Activated CD4-positive, alpha-beta T cell treated with anti-CD3 and anti-CD28 coated beads, Interleukin-2, amount 10 ng/mL, durations not matched to agents 24 days and 14 days (primary cell): ENCODE data around the gene CTNND2. TPM values are rescaled to one million over a fixed set of nuclear protein-coding genes. Genes with fewer than 3 reads are reported as not detected.

Experiments used
- DNase-seq: peaks from one replicate; pipeline ENCODE4 v3.0.0; 2022
- H3K27ac Mint-ChIP-seq: one replicate; pipeline ENCODE4 v1.8.0; 2022; ENCODE audit warnings: mild to moderate bottlenecking, mixed read lengths
- H3K27me3 Mint-ChIP-seq: one replicate; pipeline ENCODE4 v1.8.0; 2022; ENCODE audit warnings: mixed read lengths
- H3K36me3 Mint-ChIP-seq: one replicate; pipeline ENCODE4 v1.8.0; 2022; ENCODE audit warnings: low read depth, mild to moderate bottlenecking, mixed read lengths
- H3K4me1 Mint-ChIP-seq: one replicate; pipeline ENCODE4 v1.8.0; 2021; ENCODE audit warnings: mixed read lengths
- H3K4me3 Mint-ChIP-seq: one replicate; pipeline ENCODE4 v1.8.0; 2022; ENCODE audit warnings: mild to moderate bottlenecking, moderate library complexity, mixed read lengths
- H3K9me3 Mint-ChIP-seq: one replicate; pipeline ENCODE4 v1.8.0; 2021; ENCODE audit warnings: mixed read lengths
- intact Hi-C: fragments of 100-400 bp; cut with micrococcal nuclease; formaldehyde crosslinking; loops from one replicate; pipeline ENCODE4 v1.15.1; 2023
- total RNA-seq: library from RNA; stranded (reverse); gene quantifications from 2 replicates; pipeline ENCODE4 v1.2.3, GENCODE V29; 2022

The CTNND2 gene
- total RNA-seq, result not detected in 2 replicates

- Mint-ChIP-seq H3K4me3 (peak within 1 kb of the TSS; percentile 5), H3K27me3 (peaks cover 36% of the 10 kb centered on the region), H3K9me3 (no peaks in the 10 kb centered on the region), H3K36me3 (no peaks in the 10 kb centered on the region), H3K4me1 (no peaks in the 10 kb centered on the region), H3K27ac (no peak within 1 kb of the TSS)
- DNase-seq, result no peak
- intact Hi-C loops, result no loop called here
Measured at GRCh38 chr5:11904265-11904906, at the start of gene CTNND2. Gene CTNND2, minus strand, starts transcription at chr5:11904446. Its CDS starts 593 bp downstream, at chr5:11903853.

GRCh38 chr5:11946317-11946716, 42.1 kb upstream of the CTNND2 start:
- no peak overlapping the region for H3K27ac Mint-ChIP-seq
- no peaks in the 10 kb centered on the region for H3K36me3 Mint-ChIP-seq
- no peak overlapping the region for H3K4me3 Mint-ChIP-seq
- intact Hi-C loops, result no loop called here
- no peaks in the 10 kb centered on the region for H3K9me3 Mint-ChIP-seq
- H3K4me1 Mint-ChIP-seq, result no peaks in the 10 kb centered on the region
- DNase-seq, result no peak
- no peaks in the 10 kb centered on the region for H3K27me3 Mint-ChIP-seq

GRCh38 chr5:11941566-11941965, 37.3 kb upstream of the CTNND2 start:
- Mint-ChIP-seq H3K27me3 (no peaks in the 10 kb centered on the region), H3K9me3 (no peaks in the 10 kb centered on the region), H3K4me3 (no peak overlapping the region), H3K36me3 (no peaks in the 10 kb centered on the region), H3K4me1 (no peaks in the 10 kb centered on the region), H3K27ac (no peak overlapping the region)
- intact Hi-C loops, result no loop called here
- DNase-seq, result no peak

- H3K9me3 Mint-ChIP-seq, result peaks cover 11% of the 10 kb centered on the region
- no peak overlapping the region for H3K4me3 Mint-ChIP-seq
- no peaks in the 10 kb centered on the region for H3K27me3 Mint-ChIP-seq
- intact Hi-C loops, result no loop called here
- no peak overlapping the region for H3K27ac Mint-ChIP-seq
- DNase-seq, result no peak
- H3K4me1 Mint-ChIP-seq, result no peaks in the 10 kb centered on the region
- H3K36me3 Mint-ChIP-seq, result no peaks in the 10 kb centered on the region
Measured at GRCh38 chr5:11931638-11932037, 27.4 kb upstream of the CTNND2 start.

GRCh38 chr5:11928909-11929308, 24.7 kb upstream of the CTNND2 start:
- Mint-ChIP-seq H3K9me3 (peaks cover 16% of the 10 kb centered on the region), H3K4me1 (no peaks in the 10 kb centered on the region), H3K27me3 (no peaks in the 10 kb centered on the region), H3K4me3 (no peak overlapping the region), H3K36me3 (no peaks in the 10 kb centered on the region), H3K27ac (no peak overlapping the region)
- intact Hi-C loops, result no loop called here
- no peak for DNase-seq

- Mint-ChIP-seq H3K27ac (no peak overlapping the region), H3K27me3 (no peaks in the 10 kb centered on the region), H3K36me3 (no peaks in the 10 kb centered on the region), H3K4me3 (no peak overlapping the region), H3K4me1 (no peaks in the 10 kb centered on the region), H3K9me3 (peaks cover 11% of the 10 kb centered on the region)
- DNase-seq, result no peak
- intact Hi-C loops, result no loop called here
Measured at GRCh38 chr5:11925701-11926100, 21.5 kb upstream of the CTNND2 start.

GRCh38 chr5:11922394-11922793, 18.1 kb upstream of the CTNND2 start:
- intact Hi-C loops, result no loop called here
- Mint-ChIP-seq H3K27ac (no peak overlapping the region), H3K27me3 (no peaks in the 10 kb centered on the region), H3K4me3 (no peak overlapping the region), H3K4me1 (no peaks in the 10 kb centered on the region), H3K9me3 (peaks cover 8% of the 10 kb centered on the region), H3K36me3 (no peaks in the 10 kb centered on the region)
- no peak for DNase-seq

- no peaks in the 10 kb centered on the region for H3K27me3 Mint-ChIP-seq
- no peaks in the 10 kb centered on the region for H3K9me3 Mint-ChIP-seq
- intact Hi-C loops, result no loop called here
- H3K36me3 Mint-ChIP-seq, result no peaks in the 10 kb centered on the region
- H3K4me1 Mint-ChIP-seq, result no peaks in the 10 kb centered on the region
- DNase-seq, result no peak
- no peak overlapping the region for H3K27ac Mint-ChIP-seq
- H3K4me3 Mint-ChIP-seq, result no peak overlapping the region
Measured at GRCh38 chr5:11918463-11919045, 14.3 kb upstream of the CTNND2 start.

GRCh38 chr5:11909471-11909870, 5.2 kb upstream of the CTNND2 start:
- intact Hi-C loops, result no loop called here
- Mint-ChIP-seq H3K9me3 (peaks cover 3% of the 10 kb centered on the region), H3K36me3 (no peaks in the 10 kb centered on the region), H3K4me3 (no peak overlapping the region), H3K4me1 (no peaks in the 10 kb centered on the region), H3K27ac (no peak overlapping the region), H3K27me3 (peaks cover 16% of the 10 kb centered on the region)
- no peak for DNase-seq

GRCh38 chr5:11906497-11906896, 2.3 kb upstream of the CTNND2 start:
- H3K27me3 Mint-ChIP-seq, result peaks cover 34% of the 10 kb centered on the region
- no peak overlapping the region for H3K27ac Mint-ChIP-seq
- H3K9me3 Mint-ChIP-seq, result peaks cover 2% of the 10 kb centered on the region
- H3K4me1 Mint-ChIP-seq, result no peaks in the 10 kb centered on the region
- intact Hi-C loops, result no loop called here
- H3K4me3 Mint-ChIP-seq, result no peak overlapping the region
- no peaks in the 10 kb centered on the region for H3K36me3 Mint-ChIP-seq
- DNase-seq, result no peak

- no peak for DNase-seq
- Mint-ChIP-seq H3K4me1 (no peaks in the 10 kb centered on the region), H3K27ac (no peak overlapping the region), H3K27me3 (peaks cover 36% of the 10 kb centered on the region), H3K36me3 (no peaks in the 10 kb centered on the region), H3K4me3 (peak overlapping the region; percentile 5), H3K9me3 (no peaks in the 10 kb centered on the region)
- intact Hi-C loops, result no loop called here
Measured at GRCh38 chr5:11905206-11905605, 960 bp upstream of the CTNND2 start.

- intact Hi-C loops, result no loop called here
- Mint-ChIP-seq H3K36me3 (no peaks in the 10 kb centered on the region), H3K9me3 (no peaks in the 10 kb centered on the region), H3K27me3 (peaks cover 36% of the 10 kb centered on the region), H3K27ac (no peak overlapping the region), H3K4me3 (no peak overlapping the region), H3K4me1 (no peaks in the 10 kb centered on the region)
- DNase-seq, result no peak
Measured at GRCh38 chr5:11903614-11904264, 507 bp downstream of the CTNND2 start.

- Mint-ChIP-seq H3K4me1 (no peaks in the 10 kb centered on the region), H3K27ac (no peak overlapping the region), H3K9me3 (no peaks in the 10 kb centered on the region), H3K4me3 (no peak overlapping the region), H3K36me3 (no peaks in the 10 kb centered on the region), H3K27me3 (peaks cover 36% of the 10 kb centered on the region)
- intact Hi-C loops, result no loop called here
- no peak for DNase-seq
Measured at GRCh38 chr5:11903121-11903613, 1.1 kb downstream of the CTNND2 start.

- Mint-ChIP-seq H3K4me1 (no peaks in the 10 kb centered on the region), H3K9me3 (no peaks in the 10 kb centered on the region), H3K27ac (no peak overlapping the region), H3K27me3 (peaks cover 36% of the 10 kb centered on the region), H3K36me3 (no peaks in the 10 kb centered on the region), H3K4me3 (no peak overlapping the region)
- no peak for DNase-seq
- intact Hi-C loops, result no loop called here
Measured at GRCh38 chr5:11902201-11902619, 2.0 kb downstream of the CTNND2 start.
